Activated CD8-positive, alpha-beta memory T cell treated with anti-CD3 and anti-CD28 coated beads for 36 hours (primary cell): ENCODE data around the gene CCNDBP1. TPM values are rescaled to one million over a fixed set of nuclear protein-coding genes. Genes with fewer than 3 reads are reported as not detected.
"Not testable (repeated sequence)": the region's sequence is repeated elsewhere in the genome, so short reads cannot be mapped to it uniquely, and the experiment has no call there.

Experiments
- CTCF ChIA-PET: fragments of 350-600 bp; sonication (Branson Sonifier 250); formaldehyde crosslinking; loops from one replicate; lab custom pipeline; 2021; ENCODE audit warnings: antibody characterized with exemption; lab: Charles Lee
- POLR2A ChIA-PET: fragments of 350-600 bp; sonication (Branson Sonifier 250); formaldehyde crosslinking; loops from one replicate; lab custom pipeline; 2021; ENCODE audit warnings: antibody characterized with exemption; lab: Charles Lee
- total RNA-seq, 2 experiments: library from RNA; stranded (reverse); gene quantifications; one replicate each; pipeline ENCODE4 v1.2.3, GENCODE V29; 2021

Gene CCNDBP1
- total RNA-seq, 2 experiments from 2014 or later: 48.1 to 51.6 TPM

DNA sequence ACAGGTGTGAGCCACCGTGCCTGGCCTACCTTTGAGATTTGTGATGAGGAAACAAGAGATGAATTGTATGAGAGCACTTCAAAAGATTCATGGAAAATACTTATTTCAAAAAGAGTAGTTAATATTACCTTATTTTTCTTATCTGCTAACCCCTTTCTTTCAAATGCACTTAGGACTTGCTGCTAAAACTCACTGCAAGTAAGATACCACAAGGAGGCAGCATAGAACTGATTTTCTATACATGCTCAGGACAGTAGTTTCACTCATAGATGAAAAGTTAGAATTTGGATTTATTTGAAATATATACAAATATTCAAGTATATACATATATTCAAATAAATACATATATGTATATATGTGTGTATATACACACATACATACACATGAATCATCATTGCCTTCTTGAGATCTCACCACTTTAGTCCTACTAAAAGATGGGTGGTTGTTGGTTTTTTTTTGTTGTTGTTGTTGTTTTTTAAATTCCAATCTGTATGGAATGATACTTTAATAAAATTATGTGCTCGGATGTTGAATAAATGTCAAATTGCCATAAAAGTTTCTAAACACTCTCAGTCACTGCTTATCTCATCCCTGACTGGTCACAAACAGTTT, 2.4 kb downstream of the CCNDBP1 start:
- CTCF ChIA-PET: interaction anchor here (1.0 kb wide), 1 partner anchor 562 kb away, joined by 3 read pairs; no protein-coding TSS in a partner anchor
- POLR2A ChIA-PET: interaction anchor here (0.6 kb wide), 1 partner anchor 49 kb away, joined by 9 read pairs; no protein-coding TSS in a partner anchor

DNA sequence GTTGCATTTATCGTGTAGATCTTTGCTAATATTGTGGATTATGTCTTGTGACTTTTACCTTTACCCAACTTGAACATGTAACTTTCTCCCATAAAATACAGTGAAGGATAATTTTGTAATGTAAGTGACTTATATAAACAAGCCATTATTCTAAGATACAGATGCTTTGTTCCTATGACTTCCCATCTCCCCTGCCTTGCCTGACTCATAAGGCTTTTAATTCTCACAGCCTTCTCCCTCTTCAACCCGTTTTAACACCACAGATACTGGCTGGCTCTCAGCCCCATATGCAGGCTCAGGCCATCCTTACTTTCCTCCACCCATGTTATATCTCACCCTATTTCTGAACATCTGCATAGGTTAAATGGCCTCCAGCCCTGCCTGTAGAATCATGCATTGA, 4.1 kb downstream of the CCNDBP1 start:
- CTCF ChIA-PET: interaction anchor here (0.5 kb wide), 1 partner anchor 67 kb away, joined by 3 read pairs; no protein-coding TSS in a partner anchor
- POLR2A ChIA-PET: no interaction called here

DNA sequence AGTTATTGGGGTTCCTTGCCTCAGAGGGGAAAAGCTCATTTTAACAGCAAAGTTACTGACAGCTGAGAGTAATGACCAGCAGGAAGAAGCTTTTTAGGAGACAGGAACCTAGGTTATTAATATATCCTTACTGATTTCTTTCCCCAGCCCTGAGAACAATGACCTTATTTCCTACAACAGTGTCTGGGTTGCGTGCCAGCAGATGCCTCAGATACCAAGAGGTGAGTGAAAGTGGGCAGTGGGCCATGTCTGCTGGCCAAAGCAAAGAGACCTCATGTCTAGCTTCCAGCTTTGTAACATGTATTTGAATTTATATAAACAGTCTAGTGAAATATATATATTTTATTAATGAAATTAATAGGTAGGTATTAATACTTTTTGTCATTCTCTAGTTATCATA, 5.0 kb downstream of the CCNDBP1 start:
- ChIA-PET POLR2A (no interaction called here), CTCF (interaction anchor here (1.2 to 1.5 kb wide), 2 partner anchors 14 to 95 kb away, joined by 3 to 5 read pairs; no protein-coding TSS in a partner anchor)

DNA sequence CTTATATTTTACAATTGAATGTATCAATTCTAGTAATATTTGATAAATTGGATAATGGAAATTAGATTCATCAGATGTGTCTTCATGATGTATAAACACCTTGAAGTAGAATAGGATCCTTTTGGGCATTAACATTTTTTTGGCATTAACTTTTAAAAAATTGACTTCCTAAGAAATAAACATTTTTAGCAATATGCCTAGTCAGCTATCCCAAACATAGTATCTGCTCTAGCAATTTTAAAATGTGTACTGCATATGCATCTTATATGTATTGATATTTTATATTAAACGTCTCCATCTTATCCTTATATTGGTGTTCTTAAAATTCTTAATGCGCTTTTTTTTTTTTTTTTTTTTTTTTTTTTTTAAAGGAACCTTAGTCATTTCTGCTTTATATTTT, 8.5 kb downstream of the CCNDBP1 start:
- ChIA-PET POLR2A (no interaction called here), CTCF (interaction anchor here (0.6 kb wide), 2 partner anchors 68 to 176 kb away, joined by 3 to 5 read pairs; no protein-coding TSS in a partner anchor)

DNA sequence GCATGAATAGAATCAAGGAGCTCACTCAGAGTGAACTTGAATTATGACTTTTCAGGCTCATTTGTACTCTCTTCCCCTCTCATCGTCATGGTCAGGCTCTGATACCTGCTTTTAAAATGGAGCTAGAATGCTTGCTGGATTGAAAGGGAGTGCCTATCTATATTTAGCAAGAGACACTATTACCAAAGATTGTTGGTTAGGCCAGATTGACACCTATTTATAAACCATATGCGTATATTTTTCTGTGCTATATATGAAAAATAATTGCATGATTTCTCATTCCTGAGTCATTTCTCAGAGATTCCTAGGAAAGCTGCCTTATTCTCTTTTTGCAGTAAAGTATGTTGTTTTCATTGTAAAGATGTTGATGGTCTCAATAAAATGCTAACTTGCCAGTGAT, 9.6 kb downstream of the CCNDBP1 start:
- POLR2A ChIA-PET: no interaction called here
- CTCF ChIA-PET: no interaction called here

DNA sequence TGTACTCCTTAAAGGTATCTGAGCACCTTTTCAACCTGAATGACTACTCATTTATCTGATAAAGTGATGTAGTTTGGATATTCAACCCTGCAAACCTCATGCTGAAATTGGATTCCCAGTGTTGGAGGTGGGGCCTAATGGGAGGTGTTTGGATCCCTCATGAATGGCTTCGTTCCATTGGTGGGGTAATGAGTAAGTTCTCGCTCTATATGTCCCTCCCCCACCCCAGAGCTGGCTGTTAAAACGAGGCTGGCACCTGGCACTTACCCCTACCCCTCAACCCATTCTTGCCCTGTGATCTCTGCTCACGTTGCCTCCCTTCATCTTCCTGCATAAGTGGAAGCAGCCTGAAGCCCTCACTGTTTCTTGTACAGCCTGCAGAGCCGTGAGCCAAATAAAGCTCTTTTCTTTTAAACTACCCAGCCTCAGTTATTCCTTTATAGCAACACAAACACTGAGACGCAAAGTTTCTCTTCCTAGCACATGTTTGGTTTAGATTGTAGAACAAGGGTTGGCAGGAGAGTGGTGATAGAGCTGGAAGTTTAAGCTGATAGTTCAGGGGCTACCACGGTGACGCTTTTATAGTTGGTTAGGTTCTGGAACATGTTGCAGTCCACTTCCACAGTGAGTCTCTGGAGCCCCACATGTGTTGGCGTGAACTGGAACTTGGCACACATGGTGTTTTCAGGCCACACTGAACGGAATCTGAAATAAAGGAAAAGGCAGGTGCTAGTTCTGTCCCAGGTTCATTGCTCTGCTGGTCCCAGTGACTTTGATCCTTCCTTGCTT, 11.8 kb downstream of the CCNDBP1 start:
- ChIA-PET CTCF (no interaction called here), POLR2A (no interaction called here)

DNA sequence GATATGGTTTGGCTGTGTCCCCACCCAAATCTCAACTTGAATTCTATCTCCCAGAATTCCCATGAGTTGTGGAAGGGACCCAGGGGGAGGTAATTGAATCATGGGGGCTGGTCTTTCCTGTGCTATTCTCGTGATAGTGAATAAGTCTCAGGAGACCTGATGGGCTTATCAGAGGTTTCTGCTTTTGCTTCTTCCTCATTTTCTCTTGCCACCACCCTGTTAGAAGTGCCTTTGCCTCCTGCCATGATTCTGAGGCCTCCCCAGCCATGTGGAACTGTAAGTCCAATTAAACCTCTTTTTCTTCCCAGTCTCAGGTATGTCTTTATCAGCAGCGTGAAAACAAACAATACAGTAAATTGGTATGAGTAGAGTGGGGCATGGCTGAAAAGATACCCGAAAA, 12.6 kb downstream of the CCNDBP1 start:
- POLR2A ChIA-PET, CTCF ChIA-PET: not testable (repeated sequence)

DNA sequence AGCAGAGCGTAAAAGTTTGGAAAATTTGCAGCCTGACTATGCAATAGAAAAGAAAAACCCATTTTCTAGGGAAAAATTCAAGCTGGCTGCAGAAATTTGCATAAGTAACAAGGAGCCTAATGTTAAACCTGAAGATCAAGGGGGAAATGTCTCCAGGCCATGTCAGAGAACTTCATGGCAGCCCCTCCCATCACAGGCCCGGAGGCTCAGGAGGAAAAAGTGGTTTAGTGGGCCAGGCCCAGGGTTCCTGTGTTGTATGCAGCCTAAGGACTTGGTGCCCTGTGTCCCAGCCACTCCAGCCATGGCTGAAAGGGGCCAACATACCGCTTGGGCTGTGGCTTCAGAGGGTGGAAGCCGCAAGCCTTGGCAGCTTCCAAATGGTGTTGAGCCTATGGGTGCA, 13.4 kb downstream of the CCNDBP1 start:
- POLR2A ChIA-PET, CTCF ChIA-PET: not testable (repeated sequence)

DNA sequence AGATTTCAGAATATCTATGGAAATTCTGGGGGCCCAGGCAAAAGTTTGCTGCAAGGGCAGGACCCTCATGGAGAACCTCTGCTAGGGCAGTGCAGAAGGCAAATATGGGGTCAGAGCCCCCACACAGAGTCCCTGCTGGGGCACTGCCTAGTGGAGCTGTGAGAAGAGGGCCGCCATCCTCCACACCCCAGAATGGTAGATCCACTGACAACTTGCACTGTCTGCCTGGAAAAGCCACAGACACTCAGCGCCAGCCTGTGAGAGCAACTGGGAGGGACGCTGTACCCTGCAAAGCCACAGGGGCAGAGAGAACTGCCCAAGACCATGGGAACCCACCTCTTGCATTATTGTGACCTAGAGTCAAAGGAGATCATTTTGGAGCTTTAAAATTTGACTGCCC, 13.8 kb downstream of the CCNDBP1 start:
- CTCF ChIA-PET: no interaction called here
- POLR2A ChIA-PET: no interaction called here

DNA sequence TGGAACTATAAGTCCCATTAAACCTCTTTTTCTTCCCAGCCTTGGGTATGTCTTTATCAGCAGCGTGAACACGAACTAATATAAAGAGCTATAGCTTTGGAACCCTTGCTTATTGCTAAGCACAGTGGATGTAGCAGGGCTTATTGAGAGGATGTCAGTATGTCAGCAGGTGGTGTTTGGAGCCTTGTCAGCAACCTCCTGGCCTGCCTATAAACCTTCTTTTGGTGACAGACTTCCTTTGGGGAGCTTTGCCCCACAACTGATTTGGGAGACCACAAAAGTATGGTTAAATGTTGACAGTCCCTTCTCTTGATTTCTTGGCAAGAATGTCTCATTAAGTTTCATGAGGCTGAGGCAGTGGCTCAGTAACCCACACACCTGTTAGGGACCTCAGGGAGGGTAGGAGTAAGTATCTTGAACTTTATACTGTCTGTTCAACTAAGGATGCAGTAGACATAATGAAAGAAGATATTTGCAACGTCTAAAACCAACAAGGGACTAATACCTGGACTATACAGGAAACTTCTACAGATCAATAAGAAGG, 14.8 kb downstream of the CCNDBP1 start:
- CTCF ChIA-PET: no interaction called here
- POLR2A ChIA-PET: no interaction called here

DNA sequence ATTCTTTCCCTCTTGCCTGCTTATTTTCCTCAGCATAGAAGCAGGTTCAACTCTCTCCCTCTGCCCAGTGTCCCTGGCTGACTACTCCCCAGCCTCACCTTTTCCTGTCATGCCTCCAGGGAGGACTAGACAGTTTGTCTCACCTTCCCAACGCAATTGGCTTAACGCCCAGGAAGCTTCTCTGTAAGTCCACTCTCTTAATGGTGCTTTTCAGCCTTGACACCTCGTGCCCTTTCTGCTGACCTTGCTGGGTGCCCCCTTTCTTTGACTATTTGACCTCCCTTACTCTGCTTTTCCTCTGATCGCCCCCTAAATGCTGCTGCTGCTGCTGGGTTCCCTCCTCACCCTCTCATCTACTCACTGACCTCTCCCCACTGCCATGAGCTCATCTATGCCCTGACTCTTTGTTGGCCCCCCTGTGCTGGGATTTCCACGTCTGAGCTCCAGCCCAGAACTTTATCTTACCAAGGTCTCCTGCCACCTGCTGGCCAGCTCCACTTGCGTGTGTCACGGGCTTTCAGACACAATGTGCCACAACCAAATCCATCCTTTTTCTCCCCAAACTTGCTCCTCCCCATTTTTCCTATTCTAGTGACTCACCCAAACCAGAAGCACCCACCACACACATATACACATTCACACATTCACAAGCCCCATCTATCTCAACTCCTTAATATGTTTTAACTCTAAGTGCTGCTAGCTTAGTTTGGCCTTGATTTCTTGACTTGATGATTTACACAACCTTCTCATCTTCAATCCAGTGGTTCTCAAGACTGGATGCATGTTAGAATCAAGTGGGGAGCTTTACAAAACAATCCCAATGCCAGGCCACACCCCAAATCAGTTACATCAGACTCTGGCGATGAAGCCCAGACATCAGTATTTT, 19.1 kb downstream of the CCNDBP1 start:
- CTCF ChIA-PET: interaction anchor here (0.5 to 1.9 kb wide), 10 partner anchors 14 to 654 kb away, joined by 3 to 7 read pairs (median 4); no protein-coding TSS in a partner anchor

DNA sequence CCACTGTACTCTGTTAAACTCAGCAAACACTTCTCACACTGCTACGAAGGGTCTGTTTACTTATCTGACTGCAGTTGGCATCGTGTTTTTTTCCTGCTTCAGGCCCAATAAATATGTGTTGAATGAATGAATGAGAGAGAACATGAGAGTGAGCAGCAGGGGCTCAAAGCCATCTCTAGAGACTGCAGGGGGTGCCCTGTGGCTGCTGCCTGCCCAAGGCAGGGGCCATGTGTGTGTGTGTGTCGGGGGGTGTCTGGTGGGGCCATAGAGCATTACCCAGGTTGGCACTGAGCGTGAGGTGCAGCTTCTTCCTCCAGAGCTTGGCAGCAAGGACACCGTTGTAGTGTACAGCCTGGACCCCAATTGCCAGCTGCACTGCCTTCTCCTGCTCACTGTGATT, 20.9 kb downstream of the CCNDBP1 start:
- ChIA-PET POLR2A (no interaction called here), CTCF (interaction anchor here (0.7 kb wide), 1 partner anchor 224 kb away, joined by 3 read pairs; no protein-coding TSS in a partner anchor)

More for the DNA sequence above, 19.1 kb downstream of the CCNDBP1 start:
- POLR2A ChIA-PET: interaction anchor here (0.5 kb wide), 1 partner anchor 137 kb away, joined by 4 read pairs; no protein-coding TSS in a partner anchor

DNA sequence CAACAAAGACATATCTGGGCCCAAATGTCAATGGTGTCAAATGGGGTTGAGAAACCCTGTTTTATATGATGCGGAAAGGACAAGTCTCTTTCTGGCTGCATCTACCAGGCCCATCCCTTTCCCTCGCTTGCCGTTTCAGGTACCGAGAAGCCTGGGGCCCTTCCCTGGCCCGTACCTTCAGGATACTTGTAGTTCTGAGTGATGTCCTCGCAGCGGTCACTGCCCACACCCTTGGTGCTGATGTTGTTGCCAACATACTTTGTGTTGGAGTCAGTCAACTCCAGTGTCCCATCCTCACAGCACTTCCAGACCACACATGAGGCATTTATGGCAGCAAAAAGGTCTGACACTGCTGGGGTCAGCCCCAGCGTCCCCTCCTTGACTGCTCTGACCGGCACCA, 21.8 kb downstream of the CCNDBP1 start:
- CTCF ChIA-PET: no interaction called here
- POLR2A ChIA-PET: no interaction called here

DNA sequence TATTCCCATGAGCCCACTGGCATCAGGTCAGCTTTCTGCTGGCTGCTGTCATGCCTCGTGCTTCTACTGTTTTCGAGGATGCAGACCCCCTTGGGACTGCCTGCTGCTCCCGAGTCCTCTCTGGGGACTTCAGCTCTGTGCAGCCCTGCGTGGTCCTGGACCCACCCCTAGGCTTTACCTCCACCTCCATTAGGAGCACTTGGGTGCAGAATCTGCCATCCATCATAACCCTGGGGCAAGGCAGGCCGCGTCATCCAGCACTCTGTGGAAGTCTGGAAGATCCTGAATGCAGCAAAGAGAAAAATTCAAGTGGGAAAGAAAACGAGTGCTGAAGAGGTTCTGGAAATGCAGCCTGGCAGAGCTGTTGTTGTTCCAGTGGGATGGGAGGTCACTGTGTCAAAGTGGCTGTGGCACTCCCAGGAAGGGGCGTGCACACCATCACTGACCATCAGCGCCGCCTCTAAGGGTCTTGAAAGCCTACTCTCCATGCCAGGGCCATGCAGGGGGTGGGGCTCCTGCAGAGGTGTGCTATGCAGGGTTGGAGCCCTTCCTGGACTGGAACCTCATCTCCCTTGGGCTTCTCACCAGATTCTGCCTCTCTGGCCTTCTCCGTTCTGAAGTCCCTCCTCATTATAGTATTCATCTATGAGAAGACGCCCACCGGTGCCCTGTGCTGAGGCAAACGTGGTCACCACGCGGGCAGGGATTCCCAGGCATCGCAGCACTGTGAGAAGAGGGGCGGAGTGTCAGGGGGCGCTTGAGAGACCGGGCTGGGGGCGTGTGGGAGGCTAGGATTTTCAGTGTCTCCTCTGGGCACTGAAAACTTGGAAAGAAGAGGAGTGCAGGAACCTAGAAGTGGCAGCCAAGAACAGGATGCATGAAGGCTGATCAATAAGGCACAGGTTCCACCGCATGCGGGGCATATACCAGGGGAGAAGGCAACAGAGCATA, 23.1 kb downstream of the CCNDBP1 start:
- CTCF ChIA-PET: interaction anchor here (0.6 to 1.4 kb wide), 2 partner anchors 17 to 127 kb away, joined by 3 to 5 read pairs; no protein-coding TSS in a partner anchor
- POLR2A ChIA-PET: no interaction called here

DNA sequence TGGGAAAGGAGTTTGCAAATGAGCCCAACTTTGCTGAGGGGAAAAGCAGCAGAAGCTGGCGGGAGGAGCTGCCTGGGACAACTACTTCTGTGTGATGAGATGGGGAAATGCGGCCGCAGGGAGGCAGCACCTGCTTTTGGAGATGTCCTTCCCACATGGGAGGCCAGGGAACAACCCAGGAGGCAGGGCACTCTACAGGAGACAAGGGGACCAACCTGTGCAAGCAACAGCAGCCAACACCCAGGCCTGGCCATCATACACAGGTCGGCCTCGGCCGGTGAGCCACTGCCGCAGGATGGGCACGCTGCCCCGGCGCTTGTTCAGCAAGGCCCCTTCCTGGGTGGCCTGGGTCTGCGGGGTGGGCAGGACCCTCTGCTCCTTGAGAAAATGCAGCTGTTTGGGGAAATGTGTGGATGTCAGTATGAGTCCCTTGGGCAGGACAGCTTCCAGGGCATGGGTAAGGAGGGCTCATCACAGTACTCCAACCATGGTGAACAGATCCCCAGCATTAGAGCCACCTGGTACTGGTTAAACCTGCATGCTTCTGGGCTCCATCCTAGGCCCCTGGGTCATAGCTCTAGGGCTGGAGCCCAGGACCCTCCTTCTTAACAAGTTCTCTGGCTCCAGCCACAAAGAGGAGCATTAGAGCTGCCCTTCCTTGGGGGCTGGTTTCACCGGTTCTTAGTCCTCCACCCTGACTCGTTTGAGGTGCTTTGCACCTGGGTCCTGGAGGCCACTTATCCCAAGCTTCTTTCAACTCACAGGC, 24.0 kb downstream of the CCNDBP1 start:
- ChIA-PET POLR2A (no interaction called here), CTCF (no interaction called here)

DNA sequence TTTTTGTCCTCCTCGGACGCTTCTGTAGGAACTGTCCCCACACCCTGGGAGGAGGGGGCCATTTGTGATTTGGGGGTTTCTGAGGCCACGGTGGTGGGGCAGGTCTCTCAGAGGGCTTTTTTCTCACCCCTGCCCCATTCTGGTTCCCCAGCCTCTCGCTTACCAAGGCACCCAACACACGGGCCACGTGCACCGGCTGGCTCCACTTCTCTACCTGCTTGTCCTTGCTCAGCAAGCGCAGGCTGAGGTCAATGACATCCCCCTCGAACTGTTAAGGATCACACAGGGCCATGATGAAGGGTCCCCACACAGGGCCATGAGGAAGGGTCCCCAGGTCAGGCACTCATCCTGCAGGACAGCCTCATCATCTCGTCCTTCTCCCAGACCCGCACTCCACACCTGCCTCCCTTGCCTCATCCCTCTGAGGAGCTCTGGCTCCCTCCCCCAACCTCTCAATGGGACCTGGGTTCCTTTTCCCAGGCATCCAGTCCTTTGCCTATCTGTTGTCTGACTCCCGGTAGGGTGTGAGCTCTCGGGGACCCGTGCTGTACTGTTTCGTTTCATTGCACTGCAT, 25.1 kb downstream of the CCNDBP1 start:
- ChIA-PET CTCF (no interaction called here), POLR2A (interaction anchor here (0.7 kb wide), 1 partner anchor 57 kb away, joined by 3 read pairs; no protein-coding TSS in a partner anchor)

DNA sequence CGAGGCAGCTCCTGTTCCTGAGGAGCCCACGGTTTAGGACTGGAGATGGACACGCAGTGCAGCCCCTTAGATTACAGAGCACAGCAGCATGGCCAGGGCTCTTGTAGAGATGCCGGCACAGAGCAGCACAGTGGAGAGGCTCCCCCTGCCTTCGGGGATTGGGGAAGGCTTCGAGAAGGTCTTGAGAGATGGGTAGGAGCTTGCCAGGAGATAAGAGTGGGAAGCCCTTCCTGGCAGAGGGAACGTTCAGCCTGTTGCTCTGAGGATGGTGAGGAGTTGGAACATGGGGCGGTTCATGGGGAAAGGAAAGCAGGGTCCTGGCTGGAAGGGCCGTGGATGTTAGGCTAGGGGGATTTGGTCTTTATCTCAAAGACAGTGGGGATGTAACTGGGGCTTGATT, 25.6 kb downstream of the CCNDBP1 start:
- CTCF ChIA-PET: no interaction called here
- POLR2A ChIA-PET: no interaction called here
